ENCODE results near the gene CBX7.

- TF ChIP-seq CTCF (IDR thresholded peaks at IDR 0.05; ENCODE audit: low read depth, low read length, missing input control): no peak
- no peak for TF ChIP-seq TAF1 (conservative IDR thresholded peaks at IDR 0.05)
- TF ChIP-seq RAD21 (IDR thresholded peaks at IDR 0.05): no peak
- TF ChIP-seq JUND (IDR thresholded peaks at IDR 0.05): no peak
- no peak for TF ChIP-seq SP1 (IDR thresholded peaks at IDR 0.05)
- TF ChIP-seq YY1 (IDR thresholded peaks at IDR 0.05): no peak
- TF ChIP-seq, protein P1, sequence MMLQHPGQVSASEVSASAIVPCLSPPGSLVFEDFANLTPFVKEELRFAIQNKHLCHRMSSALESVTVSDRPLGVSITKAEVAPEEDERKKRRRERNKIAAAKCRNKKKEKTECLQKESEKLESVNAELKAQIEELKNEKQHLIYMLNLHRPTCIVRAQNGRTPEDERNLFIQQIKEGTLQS (IDR thresholded peaks at IDR 0.05): no peak
- TF ChIP-seq EGR1 (IDR thresholded peaks at IDR 0.05; ENCODE audit: low read depth in 2 of 2): no peak
- TF ChIP-seq, protein P2, sequence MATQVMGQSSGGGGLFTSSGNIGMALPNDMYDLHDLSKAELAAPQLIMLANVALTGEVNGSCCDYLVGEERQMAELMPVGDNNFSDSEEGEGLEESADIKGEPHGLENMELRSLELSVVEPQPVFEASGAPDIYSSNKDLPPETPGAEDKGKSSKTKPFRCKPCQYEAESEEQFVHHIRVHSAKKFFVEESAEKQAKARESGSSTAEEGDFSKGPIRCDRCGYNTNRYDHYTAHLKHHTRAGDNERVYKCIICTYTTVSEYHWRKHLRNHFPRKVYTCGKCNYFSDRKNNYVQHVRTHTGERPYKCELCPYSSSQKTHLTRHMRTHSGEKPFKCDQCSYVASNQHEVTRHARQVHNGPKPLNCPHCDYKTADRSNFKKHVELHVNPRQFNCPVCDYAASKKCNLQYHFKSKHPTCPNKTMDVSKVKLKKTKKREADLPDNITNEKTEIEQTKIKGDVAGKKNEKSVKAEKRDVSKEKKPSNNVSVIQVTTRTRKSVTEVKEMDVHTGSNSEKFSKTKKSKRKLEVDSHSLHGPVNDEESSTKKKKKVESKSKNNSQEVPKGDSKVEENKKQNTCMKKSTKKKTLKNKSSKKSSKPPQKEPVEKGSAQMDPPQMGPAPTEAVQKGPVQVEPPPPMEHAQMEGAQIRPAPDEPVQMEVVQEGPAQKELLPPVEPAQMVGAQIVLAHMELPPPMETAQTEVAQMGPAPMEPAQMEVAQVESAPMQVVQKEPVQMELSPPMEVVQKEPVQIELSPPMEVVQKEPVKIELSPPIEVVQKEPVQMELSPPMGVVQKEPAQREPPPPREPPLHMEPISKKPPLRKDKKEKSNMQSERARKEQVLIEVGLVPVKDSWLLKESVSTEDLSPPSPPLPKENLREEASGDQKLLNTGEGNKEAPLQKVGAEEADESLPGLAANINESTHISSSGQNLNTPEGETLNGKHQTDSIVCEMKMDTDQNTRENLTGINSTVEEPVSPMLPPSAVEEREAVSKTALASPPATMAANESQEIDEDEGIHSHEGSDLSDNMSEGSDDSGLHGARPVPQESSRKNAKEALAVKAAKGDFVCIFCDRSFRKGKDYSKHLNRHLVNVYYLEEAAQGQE (IDR thresholded peaks at IDR 0.05): no peak
- no peak for TF ChIP-seq MAX (IDR thresholded peaks at IDR 0.05)
These were observed 49.0 kb downstream of the CBX7 start for GRCh38 chr22:39103431-39103830.
